ENCODE results near the gene IL18R1. TPM values are rescaled to one million over a fixed set of nuclear protein-coding genes. Genes with fewer than 3 reads are reported as not detected.

IL18R1 gene
- total RNA-seq, 1 donor from 2014 or later: not detected

GRCh38 chr2:102385522-102385921 is 29.9 kb downstream of the IL18R1 start:
- H3K4me3 Mint-ChIP-seq: no peak overlapping the region
- peaks cover 14% of the 10 kb centered on the region for H3K9me3 Mint-ChIP-seq
- no peak for DNase-seq (ENCODE audit: low read depth, low spot score)
- TF ChIP-seq, protein P1, sequence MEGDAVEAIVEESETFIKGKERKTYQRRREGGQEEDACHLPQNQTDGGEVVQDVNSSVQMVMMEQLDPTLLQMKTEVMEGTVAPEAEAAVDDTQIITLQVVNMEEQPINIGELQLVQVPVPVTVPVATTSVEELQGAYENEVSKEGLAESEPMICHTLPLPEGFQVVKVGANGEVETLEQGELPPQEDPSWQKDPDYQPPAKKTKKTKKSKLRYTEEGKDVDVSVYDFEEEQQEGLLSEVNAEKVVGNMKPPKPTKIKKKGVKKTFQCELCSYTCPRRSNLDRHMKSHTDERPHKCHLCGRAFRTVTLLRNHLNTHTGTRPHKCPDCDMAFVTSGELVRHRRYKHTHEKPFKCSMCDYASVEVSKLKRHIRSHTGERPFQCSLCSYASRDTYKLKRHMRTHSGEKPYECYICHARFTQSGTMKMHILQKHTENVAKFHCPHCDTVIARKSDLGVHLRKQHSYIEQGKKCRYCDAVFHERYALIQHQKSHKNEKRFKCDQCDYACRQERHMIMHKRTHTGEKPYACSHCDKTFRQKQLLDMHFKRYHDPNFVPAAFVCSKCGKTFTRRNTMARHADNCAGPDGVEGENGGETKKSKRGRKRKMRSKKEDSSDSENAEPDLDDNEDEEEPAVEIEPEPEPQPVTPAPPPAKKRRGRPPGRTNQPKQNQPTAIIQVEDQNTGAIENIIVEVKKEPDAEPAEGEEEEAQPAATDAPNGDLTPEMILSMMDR (conservative IDR thresholded peaks at IDR 0.05): no peak
- H3K27me3 Mint-ChIP-seq (ENCODE audit: low read depth): no peaks in the 10 kb centered on the region
- H3K36me3 Mint-ChIP-seq (ENCODE audit: low read depth): peaks cover 2% of the 10 kb centered on the region
- H3K27ac Mint-ChIP-seq (ENCODE audit: unreplicated experiment): no peak overlapping the region
- H3K4me1 Mint-ChIP-seq: no peaks in the 10 kb centered on the region

DNA sequence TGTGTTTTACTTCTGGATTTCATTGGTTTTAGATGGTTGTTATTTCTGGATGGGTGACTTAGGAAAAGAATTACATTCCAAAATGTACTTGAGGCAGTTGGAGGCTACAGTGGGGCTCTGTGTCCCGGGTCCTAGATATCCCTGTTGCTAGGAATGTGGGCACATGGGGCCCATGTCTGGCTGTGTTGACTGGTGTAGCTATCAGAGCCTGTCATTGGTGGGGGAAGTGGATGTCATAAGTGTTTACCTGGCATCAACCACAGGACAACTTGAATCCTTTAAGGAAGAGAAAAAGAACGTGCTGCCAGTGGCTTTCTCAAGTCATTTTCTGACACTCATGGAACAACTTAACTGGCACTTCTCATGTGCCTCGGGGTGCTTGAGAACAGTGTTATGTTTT is 30.4 kb downstream of the IL18R1 start:
- no peaks in the 10 kb centered on the region for H3K4me1 Mint-ChIP-seq
- H3K4me3 Mint-ChIP-seq: no peak overlapping the region
- H3K36me3 Mint-ChIP-seq (ENCODE audit: low read depth): peaks cover 2% of the 10 kb centered on the region
- H3K27ac Mint-ChIP-seq (ENCODE audit: unreplicated experiment): no peak overlapping the region
- H3K9me3 Mint-ChIP-seq: peaks cover 14% of the 10 kb centered on the region
- H3K27me3 Mint-ChIP-seq (ENCODE audit: low read depth): no peaks in the 10 kb centered on the region
- DNase-seq (ENCODE audit: low read depth, low spot score): no peak
- TF ChIP-seq, protein P1 (conservative IDR thresholded peaks at IDR 0.05): no peak

GRCh38 chr2:102386867-102387541 is 31.4 kb downstream of the IL18R1 start:
- no peak for DNase-seq (ENCODE audit: low read depth, low spot score)
- H3K4me1 Mint-ChIP-seq: no peaks in the 10 kb centered on the region
- peaks cover 2% of the 10 kb centered on the region for H3K36me3 Mint-ChIP-seq (ENCODE audit: low read depth)
- no peak overlapping the region for H3K27ac Mint-ChIP-seq (ENCODE audit: unreplicated experiment)
- H3K27me3 Mint-ChIP-seq (ENCODE audit: low read depth): no peaks in the 10 kb centered on the region
- TF ChIP-seq, protein P1 (conservative IDR thresholded peaks at IDR 0.05): no peak
- H3K4me3 Mint-ChIP-seq: no peak overlapping the region
- H3K9me3 Mint-ChIP-seq: peaks cover 10% of the 10 kb centered on the region

DNA sequence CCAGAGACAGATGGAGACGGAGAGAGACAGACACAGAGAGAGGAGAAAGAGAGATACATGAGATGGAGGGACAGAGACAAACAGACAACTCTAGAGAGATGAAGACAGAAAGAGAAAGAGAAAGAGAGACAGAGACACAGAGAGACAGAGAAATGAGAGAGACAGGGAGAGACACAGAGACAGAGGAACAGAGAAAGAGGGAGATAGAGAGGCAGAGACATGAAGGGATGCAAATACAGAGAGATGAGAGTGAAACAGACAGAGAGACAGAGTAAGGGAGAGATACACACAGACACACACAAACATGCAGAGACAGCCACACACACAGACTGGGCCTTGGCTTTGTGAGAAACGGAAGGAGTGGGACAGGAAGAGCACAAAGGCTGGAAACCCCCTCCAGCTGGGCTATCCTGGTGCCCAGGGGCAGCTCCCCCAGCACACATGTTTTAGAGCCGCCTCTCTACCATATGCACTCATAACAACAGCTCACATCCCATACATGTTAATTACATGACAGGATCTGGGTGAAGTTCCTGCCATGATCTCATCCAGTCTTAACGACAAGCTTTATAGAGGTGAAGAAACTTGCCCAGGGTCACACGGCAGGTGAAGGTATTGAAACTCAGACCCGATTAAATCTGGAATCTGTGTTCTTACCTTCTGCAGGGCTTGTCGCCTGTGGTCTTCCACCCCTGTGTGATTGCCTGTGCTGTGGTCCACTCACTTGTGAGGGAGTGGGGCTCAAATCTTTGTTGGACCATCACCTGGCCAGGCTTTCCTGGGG is 32.4 kb downstream of the IL18R1 start:
- TF ChIP-seq, protein P1 (conservative IDR thresholded peaks at IDR 0.05): no peak
- Mint-ChIP-seq H3K27ac (ENCODE audit: unreplicated experiment) (no peak overlapping the region), H3K4me1 (no peaks in the 10 kb centered on the region)

DNA sequence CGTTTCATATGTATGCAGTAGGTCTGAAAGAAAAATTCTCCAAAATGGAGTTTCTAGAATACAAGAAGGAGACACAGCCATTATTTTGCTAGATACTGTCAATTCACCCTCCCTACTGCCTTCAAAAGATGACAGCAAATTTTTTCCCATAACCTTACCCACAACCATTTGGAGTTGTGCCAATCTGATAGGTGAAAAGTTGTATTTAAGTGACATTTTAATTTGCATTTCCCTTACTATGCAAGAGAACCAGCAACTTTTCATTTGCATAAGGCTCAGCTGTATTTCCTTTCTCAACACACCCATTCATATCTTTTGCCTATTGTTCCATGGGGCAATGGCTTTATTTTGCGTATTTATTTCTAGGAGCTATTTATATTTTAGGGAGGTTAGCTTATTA is 36.0 kb downstream of the IL18R1 start:
- Mint-ChIP-seq H3K9me3 (no peaks in the 10 kb centered on the region), H3K36me3 (ENCODE audit: low read depth) (no peaks in the 10 kb centered on the region), H3K4me1 (no peaks in the 10 kb centered on the region), H3K27me3 (ENCODE audit: low read depth) (peaks cover 3% of the 10 kb centered on the region), H3K4me3 (no peak overlapping the region), H3K27ac (ENCODE audit: unreplicated experiment) (no peak overlapping the region)
- no peak for DNase-seq (ENCODE audit: low read depth, low spot score)
- TF ChIP-seq, protein P1 (conservative IDR thresholded peaks at IDR 0.05): no peak

More for the DNA sequence above, 32.4 kb downstream of the IL18R1 start:
- H3K27me3 Mint-ChIP-seq (ENCODE audit: low read depth): no peaks in the 10 kb centered on the region
- DNase-seq (ENCODE audit: low read depth, low spot score): no peak
- H3K9me3 Mint-ChIP-seq: peaks cover 10% of the 10 kb centered on the region
- H3K4me3 Mint-ChIP-seq: no peak overlapping the region
- peaks cover 2% of the 10 kb centered on the region for H3K36me3 Mint-ChIP-seq (ENCODE audit: low read depth)
